HepG2 (cell line): ENCODE data around the gene DOK7.

Source experiments
- JUND ChIP-seq: sonication (generic); formaldehyde crosslinking; IDR thresholded peaks from 2 replicates; pipeline ENCODE4 v1.8.0; 2022; ENCODE audit warnings: mild to moderate bottlenecking, missing genetic modification reagents
- SIN3A ChIP-seq: IDR thresholded peaks from 2 replicates; pipeline ENCODE4 v1.6.1; 2011; ENCODE audit warnings: low read depth, mild to moderate bottlenecking, control low read depth, low read length, borderline replicate concordance
- TEAD2 ChIP-seq: sonication (generic); formaldehyde crosslinking; IDR thresholded peaks from 2 replicates; pipeline ENCODE4 v1.9.0; 2021; ENCODE audit warnings: missing genetic modification reagents
- ZNF142 ChIP-seq: sonication (generic); formaldehyde crosslinking; IDR thresholded peaks from 2 replicates; pipeline ENCODE4 v1.4.0; 2020; ENCODE audit warnings: missing genetic modification reagents
- ZNF792 ChIP-seq: IDR thresholded peaks from 2 replicates; pipeline ENCODE4 v1.6.1; 2016

- TF ChIP-seq TEAD2 (no peak), JUND (CRISPR knock-in tag) (no peak), ZNF792 (CRISPR knock-in tag) (no peak), SIN3A (no peak), ZNF142 (CRISPR knock-in tag) (no peak)
Observed at GRCh38 chr4:3462790-3463415, at the start of gene DOK7.
